HL-60 (cell line): ENCODE data around the gene MAP7D2.

Experiments
- CTCF ChIP-seq: IDR thresholded peaks from one replicate; pipeline ENCODE4 v1.5.1; 2011; ENCODE audit warnings: low read length, control low read depth, inconsistent platforms; ENCODE audit not compliant: insufficient read depth
- GABPA ChIP-seq: IDR thresholded peaks from 2 replicates; pipeline ENCODE4 v1.6.1; 2012; ENCODE audit warnings: low read depth
- POLR2AphosphoS5 ChIP-seq: IDR thresholded peaks from 2 replicates; pipeline ENCODE4 v1.6.1; 2012; ENCODE audit warnings: low read depth
- REST ChIP-seq: IDR thresholded peaks from 2 replicates; pipeline ENCODE4 v1.6.1; 2012; ENCODE audit warnings: low read depth; ENCODE audit not compliant: insufficient replicate concordance
- SPI1 ChIP-seq: IDR thresholded peaks from 2 replicates; pipeline ENCODE4 v1.6.1; 2012; ENCODE audit warnings: low read depth, mild to moderate bottlenecking, borderline replicate concordance

- no peak for TF ChIP-seq CTCF
- TF ChIP-seq SPI1: no peak
- no peak for TF ChIP-seq POLR2AphosphoS5
- TF ChIP-seq REST: no peak
- TF ChIP-seq GABPA: no peak
These were observed 126.6 kb downstream of the MAP7D2 start for GRCh38 chrX:19990151-19990555.
